ENCODE data around the gene EPS8L2.

EPS8L2 gene

DNA sequence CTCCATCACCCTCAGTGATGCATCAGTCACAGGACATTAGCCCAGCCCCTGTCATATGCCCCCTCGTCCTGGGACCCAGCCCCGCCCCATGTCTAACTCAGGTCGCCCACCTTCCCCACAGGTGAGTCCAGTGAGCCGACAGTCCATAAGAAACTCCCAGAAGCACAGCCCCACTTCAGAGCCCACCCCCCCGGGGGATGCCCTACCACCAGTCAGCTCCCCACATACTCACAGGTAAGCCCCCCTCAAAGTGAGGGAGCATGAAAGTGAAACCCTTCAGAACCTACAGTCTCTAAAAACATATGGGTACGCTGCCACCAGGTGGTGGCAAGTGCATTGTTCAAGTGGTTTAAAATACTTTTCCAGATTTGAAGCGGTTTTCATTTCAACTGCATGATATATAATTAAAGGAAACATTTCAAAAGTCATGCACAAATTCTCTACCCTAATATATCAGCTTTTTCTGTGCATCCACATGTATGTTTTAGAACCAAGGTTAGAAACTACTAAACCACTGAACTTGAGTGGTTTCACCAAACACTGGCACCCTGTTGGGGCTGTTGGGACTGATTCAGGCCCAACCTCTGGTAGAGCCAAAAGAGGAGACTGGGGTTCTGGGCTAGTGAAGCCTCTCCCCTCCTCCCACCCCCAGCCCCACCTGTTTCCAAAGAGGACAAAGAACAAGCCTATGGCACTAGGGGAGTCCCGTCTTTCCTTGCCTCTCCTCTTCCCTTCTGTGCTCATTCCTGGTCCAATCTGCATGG lies 17.3 kb downstream of the EPS8L2 start:
- no peak overlapping the region for H3K4ac ChIP-seq (ENCODE audit: low read depth, low read length)
- H3K23ac ChIP-seq (ENCODE audit: low read length): no peak overlapping the region
- H3K79me2 ChIP-seq (ENCODE audit: control insufficient read depth, insufficient read depth, low read length): no peaks in the 10 kb centered on the region
- no peaks in the 10 kb centered on the region for H3K79me1 ChIP-seq (ENCODE audit: low read length)
- no peak overlapping the region for H3K9ac ChIP-seq (ENCODE audit: low read length)
- H2BK15ac ChIP-seq (replicated peaks; ENCODE audit: low read depth): no peak overlapping the region
- no peak overlapping the region for H3K27ac ChIP-seq (ENCODE audit: low read depth, low read length)
- DNase-seq: no peak
- H3K4me1 ChIP-seq (ENCODE audit: control insufficient read depth, low read depth, low read length): no peaks in the 10 kb centered on the region
- no peaks in the 10 kb centered on the region for H3K36me3 ChIP-seq (ENCODE audit: control insufficient read depth, insufficient read depth, low read length)
- peaks cover 2% of the 10 kb centered on the region for H3K27me3 ChIP-seq (ENCODE audit: insufficient read depth, low read length, poor library complexity)
- no peak overlapping the region for H2BK5ac ChIP-seq (ENCODE audit: low read length)
- H3K4me3 ChIP-seq (ENCODE audit: low read length): no peak overlapping the region
- WGBS (ENCODE audit: extremely low coverage, insufficient coverage, low lambda C conversion rate): no CpG with 5 or more reads among the region's 8 CpGs
- H4K8ac ChIP-seq (ENCODE audit: low read depth, low read length): no peak overlapping the region
- no peak overlapping the region for H3K56ac ChIP-seq (ENCODE audit: low read length)
- no peak overlapping the region for H2BK120ac ChIP-seq (ENCODE audit: low read depth, low read length)
- H3K4me2 ChIP-seq (ENCODE audit: low read length): no peak overlapping the region
- no peak overlapping the region for H2AK5ac ChIP-seq (ENCODE audit: low read length)
- H4K5ac ChIP-seq (ENCODE audit: low read length): no peak overlapping the region
- H3K18ac ChIP-seq (ENCODE audit: low read length): no peak overlapping the region

DNA sequence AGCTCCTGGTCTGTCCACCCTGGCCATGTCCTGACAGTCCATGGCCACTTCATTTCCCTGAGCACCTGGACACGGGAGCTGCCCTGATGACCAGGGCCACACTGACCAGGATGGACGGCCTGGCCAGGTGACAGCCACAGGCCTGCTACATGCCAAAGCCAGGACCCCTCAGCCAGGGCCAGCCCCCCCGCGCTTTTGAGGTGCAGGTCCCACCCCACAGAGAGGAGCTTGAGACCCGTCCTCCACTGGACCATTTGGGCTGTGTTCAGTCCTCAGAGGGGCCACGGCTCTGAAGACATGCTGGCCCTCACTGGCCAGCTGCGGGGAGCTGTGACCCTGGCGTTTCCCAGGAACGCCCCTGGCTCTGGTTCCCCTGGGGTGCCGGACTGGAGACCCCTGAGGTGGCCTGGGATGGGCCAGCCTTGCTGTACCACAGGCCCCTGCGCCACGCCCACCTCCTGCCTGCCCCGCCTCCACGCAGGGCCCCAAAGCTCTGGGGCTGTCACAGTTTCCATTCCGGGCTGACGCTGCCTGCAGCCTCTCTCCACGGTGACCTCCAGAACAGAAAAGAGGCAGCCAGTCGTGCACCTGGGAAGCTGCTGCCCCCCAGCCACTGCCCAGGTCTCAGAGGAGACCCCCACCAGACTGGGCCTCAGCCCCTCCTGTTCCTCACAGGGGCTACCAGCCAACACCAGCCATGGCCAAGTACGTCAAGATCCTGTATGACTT lies 18.2 kb downstream of the EPS8L2 start:
- no peak overlapping the region for H3K27ac ChIP-seq (ENCODE audit: low read depth, low read length)
- H2BK120ac ChIP-seq (ENCODE audit: low read depth, low read length): no peak overlapping the region
- no peak overlapping the region for H3K4ac ChIP-seq (ENCODE audit: low read depth, low read length)
- no peak overlapping the region for H2AK5ac ChIP-seq (ENCODE audit: low read length)
- no peak overlapping the region for H2BK15ac ChIP-seq (replicated peaks; ENCODE audit: low read depth)
- no peak overlapping the region for H3K4me3 ChIP-seq (ENCODE audit: low read length)
- H2BK5ac ChIP-seq (ENCODE audit: low read length): no peak overlapping the region
- H4K5ac ChIP-seq (ENCODE audit: low read length): no peak overlapping the region
- H3K56ac ChIP-seq (ENCODE audit: low read length): no peak overlapping the region
- H3K27me3 ChIP-seq (ENCODE audit: insufficient read depth, low read length, poor library complexity): peaks cover 2% of the 10 kb centered on the region
- H3K79me2 ChIP-seq (ENCODE audit: control insufficient read depth, insufficient read depth, low read length): no peaks in the 10 kb centered on the region
- H4K8ac ChIP-seq (ENCODE audit: low read depth, low read length): no peak overlapping the region
- no peak for DNase-seq
- no peaks in the 10 kb centered on the region for H3K36me3 ChIP-seq (ENCODE audit: control insufficient read depth, insufficient read depth, low read length)
- no peaks in the 10 kb centered on the region for H3K4me1 ChIP-seq (ENCODE audit: control insufficient read depth, low read depth, low read length)
- H3K9ac ChIP-seq (ENCODE audit: low read length): no peak overlapping the region
- H3K23ac ChIP-seq (ENCODE audit: low read length): no peak overlapping the region
- no peak overlapping the region for H3K18ac ChIP-seq (ENCODE audit: low read length)
- WGBS (ENCODE audit: extremely low coverage, insufficient coverage, low lambda C conversion rate): no CpG with 5 or more reads among the region's 19 CpGs
- H3K4me2 ChIP-seq (ENCODE audit: low read length): no peak overlapping the region
- no peaks in the 10 kb centered on the region for H3K79me1 ChIP-seq (ENCODE audit: low read length)

DNA sequence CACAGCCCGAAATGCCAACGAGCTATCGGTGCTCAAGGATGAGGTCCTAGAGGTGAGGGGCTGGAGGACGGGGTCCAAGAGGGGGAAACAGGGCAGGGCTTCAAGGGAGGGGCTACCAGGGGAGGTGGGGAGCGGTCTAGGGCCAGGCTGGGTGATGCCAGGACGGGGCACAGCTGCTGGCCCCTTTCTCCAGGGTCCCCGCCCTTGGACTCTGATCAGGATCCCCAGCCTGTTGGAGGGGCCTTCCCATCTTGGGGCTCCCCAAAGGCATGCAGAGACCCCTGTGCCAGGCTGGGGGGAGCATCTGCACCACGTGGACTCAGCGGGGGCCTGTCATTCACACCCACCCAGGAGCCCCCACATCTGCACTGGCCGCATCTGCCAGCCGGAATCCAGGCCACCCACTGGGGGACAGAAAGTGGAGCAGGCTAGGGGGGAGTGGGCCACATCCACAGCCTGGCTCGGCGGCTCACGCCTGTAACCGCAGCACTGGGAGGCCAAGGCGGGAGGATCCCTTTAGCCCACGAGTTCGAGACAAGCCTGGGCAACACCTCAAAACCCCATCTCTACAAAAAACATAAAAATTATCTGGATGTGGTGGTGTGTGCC lies 18.9 kb downstream of the EPS8L2 start:
- H2AK5ac ChIP-seq (ENCODE audit: low read length): no peak overlapping the region
- H3K36me3 ChIP-seq (ENCODE audit: control insufficient read depth, insufficient read depth, low read length): no peaks in the 10 kb centered on the region
- H3K4me2 ChIP-seq (ENCODE audit: low read length): no peak overlapping the region
- H3K27ac ChIP-seq (ENCODE audit: low read depth, low read length): no peak overlapping the region
- no peak for DNase-seq
- H4K8ac ChIP-seq (ENCODE audit: low read depth, low read length): no peak overlapping the region
- no peak overlapping the region for H4K5ac ChIP-seq (ENCODE audit: low read length)
- no peak overlapping the region for H3K18ac ChIP-seq (ENCODE audit: low read length)
- no peak overlapping the region for H3K4ac ChIP-seq (ENCODE audit: low read depth, low read length)
- no peaks in the 10 kb centered on the region for H3K79me2 ChIP-seq (ENCODE audit: control insufficient read depth, insufficient read depth, low read length)
- no peak overlapping the region for H3K4me3 ChIP-seq (ENCODE audit: low read length)
- H2BK120ac ChIP-seq (ENCODE audit: low read depth, low read length): no peak overlapping the region
- H3K23ac ChIP-seq (ENCODE audit: low read length): no peak overlapping the region
- no peak overlapping the region for H2BK15ac ChIP-seq (replicated peaks; ENCODE audit: low read depth)
- H3K56ac ChIP-seq (ENCODE audit: low read length): no peak overlapping the region
- H3K4me1 ChIP-seq (ENCODE audit: control insufficient read depth, low read depth, low read length): no peaks in the 10 kb centered on the region
- peaks cover 2% of the 10 kb centered on the region for H3K27me3 ChIP-seq (ENCODE audit: insufficient read depth, low read length, poor library complexity)
- no CpG with 5 or more reads among the region's 18 CpGs for whole genome bisulfite sequencing (ENCODE audit: extremely low coverage, insufficient coverage, low lambda C conversion rate)
- H3K79me1 ChIP-seq (ENCODE audit: low read length): no peaks in the 10 kb centered on the region
- no peak overlapping the region for H2BK5ac ChIP-seq (ENCODE audit: low read length)
- H3K9ac ChIP-seq (ENCODE audit: low read length): no peak overlapping the region

DNA sequence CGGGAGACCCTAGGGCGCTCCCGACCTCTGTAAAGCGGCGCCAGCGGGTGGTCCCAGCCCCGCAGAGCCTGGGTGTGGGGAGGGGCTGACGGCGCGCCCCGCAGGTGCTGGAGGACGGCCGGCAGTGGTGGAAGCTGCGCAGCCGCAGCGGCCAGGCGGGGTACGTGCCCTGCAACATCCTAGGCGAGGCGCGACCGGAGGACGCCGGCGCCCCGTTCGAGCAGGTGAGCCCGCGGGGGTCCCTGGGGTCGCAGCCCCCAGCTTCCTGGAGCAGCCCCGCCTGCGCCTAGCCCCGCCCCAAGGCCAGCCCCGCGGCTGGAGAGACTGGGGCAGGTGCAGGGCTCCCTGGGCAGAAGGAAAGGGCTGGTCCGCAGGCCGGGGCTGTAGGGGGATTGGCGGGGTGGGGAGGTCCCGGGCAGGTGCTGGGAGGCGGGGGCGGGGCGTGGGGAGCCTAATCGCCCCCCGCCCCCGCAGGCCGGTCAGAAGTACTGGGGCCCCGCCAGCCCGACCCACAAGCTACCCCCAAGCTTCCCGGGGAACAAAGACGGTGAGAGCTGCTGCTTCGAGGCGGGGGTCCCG lies 19.7 kb downstream of the EPS8L2 start:
- no peaks in the 10 kb centered on the region for H3K79me1 ChIP-seq (ENCODE audit: low read length)
- WGBS (ENCODE audit: extremely low coverage, insufficient coverage, low lambda C conversion rate): no CpG with 5 or more reads among the region's 53 CpGs
- H3K4me3 ChIP-seq (ENCODE audit: low read length): no peak overlapping the region
- DNase-seq: no peak
- H3K4me1 ChIP-seq (ENCODE audit: control insufficient read depth, low read depth, low read length): no peaks in the 10 kb centered on the region
- no peak overlapping the region for H3K4me2 ChIP-seq (ENCODE audit: low read length)
- peaks cover 2% of the 10 kb centered on the region for H3K27me3 ChIP-seq (ENCODE audit: insufficient read depth, low read length, poor library complexity)
- no peak overlapping the region for H2BK5ac ChIP-seq (ENCODE audit: low read length)
- H3K23ac ChIP-seq (ENCODE audit: low read length): no peak overlapping the region
- no peak overlapping the region for H4K8ac ChIP-seq (ENCODE audit: low read depth, low read length)
- H3K79me2 ChIP-seq (ENCODE audit: control insufficient read depth, insufficient read depth, low read length): no peaks in the 10 kb centered on the region
- no peak overlapping the region for H3K18ac ChIP-seq (ENCODE audit: low read length)
- no peak overlapping the region for H3K27ac ChIP-seq (ENCODE audit: low read depth, low read length)
- no peaks in the 10 kb centered on the region for H3K36me3 ChIP-seq (ENCODE audit: control insufficient read depth, insufficient read depth, low read length)
- H2AK5ac ChIP-seq (ENCODE audit: low read length): no peak overlapping the region
- H2BK15ac ChIP-seq (replicated peaks; ENCODE audit: low read depth): no peak overlapping the region
- H3K56ac ChIP-seq (ENCODE audit: low read length): no peak overlapping the region
- H3K9ac ChIP-seq (ENCODE audit: low read length): no peak overlapping the region
- no peak overlapping the region for H2BK120ac ChIP-seq (ENCODE audit: low read depth, low read length)
- no peak overlapping the region for H3K4ac ChIP-seq (ENCODE audit: low read depth, low read length)
- no peak overlapping the region for H4K5ac ChIP-seq (ENCODE audit: low read length)

DNA sequence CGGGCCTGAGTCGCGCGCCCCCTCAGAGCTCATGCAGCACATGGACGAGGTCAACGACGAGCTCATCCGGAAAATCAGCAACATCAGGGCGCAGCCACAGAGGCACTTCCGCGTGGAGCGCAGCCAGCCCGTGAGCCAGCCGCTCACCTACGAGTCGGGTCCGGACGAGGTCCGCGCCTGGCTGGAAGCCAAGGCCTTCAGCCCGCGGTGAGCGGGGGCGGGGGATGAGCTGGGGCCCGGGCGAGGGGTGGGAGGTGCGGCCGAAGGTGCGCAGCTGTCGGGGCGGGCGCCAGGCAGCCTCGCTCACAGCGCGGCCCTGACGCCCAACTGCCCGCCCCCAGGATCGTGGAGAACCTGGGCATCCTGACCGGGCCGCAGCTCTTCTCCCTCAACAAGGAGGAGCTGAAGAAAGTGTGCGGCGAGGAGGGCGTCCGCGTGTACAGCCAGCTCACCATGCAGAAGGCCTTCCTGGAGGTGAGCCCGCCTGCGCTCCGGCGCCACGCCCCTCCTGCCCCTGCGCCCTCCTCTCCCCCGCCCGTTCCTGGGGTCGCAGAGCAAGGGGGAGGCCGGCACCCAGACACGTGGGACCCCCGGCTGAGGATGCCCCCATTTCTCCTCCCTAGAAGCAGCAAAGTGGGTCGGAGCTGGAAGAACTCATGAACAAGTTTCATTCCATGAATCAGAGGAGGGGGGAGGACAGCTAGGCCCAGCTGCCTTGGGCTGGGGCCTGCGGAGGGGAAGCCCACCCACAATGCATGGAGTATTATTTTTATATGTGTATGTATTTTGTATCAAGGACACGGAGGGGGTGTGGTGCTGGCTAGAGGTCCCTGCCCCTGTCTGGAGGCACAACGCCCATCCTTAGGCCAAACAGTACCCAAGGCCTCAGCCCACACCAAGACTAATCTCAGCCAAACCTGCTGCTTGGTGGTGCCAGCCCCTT lies 20.5 kb downstream of the EPS8L2 start:
- Histone ChIP-seq H3K4ac (ENCODE audit: low read depth, low read length) (no peak overlapping the region), H2BK5ac (ENCODE audit: low read length) (no peak overlapping the region), H4K5ac (ENCODE audit: low read length) (no peak overlapping the region), H3K9ac (ENCODE audit: low read length) (peak overlapping the region; percentile 3), H3K36me3 (ENCODE audit: control insufficient read depth, insufficient read depth, low read length) (no peaks in the 10 kb centered on the region), H3K18ac (ENCODE audit: low read length) (no peak overlapping the region), H3K27me3 (ENCODE audit: insufficient read depth, low read length, poor library complexity) (peaks cover 2% of the 10 kb centered on the region), H3K23ac (ENCODE audit: low read length) (peak overlapping the region; percentile 45), H3K79me1 (ENCODE audit: low read length) (no peaks in the 10 kb centered on the region), H3K4me2 (ENCODE audit: low read length) (peak overlapping the region; percentile 15), H3K4me1 (ENCODE audit: control insufficient read depth, low read depth, low read length) (no peaks in the 10 kb centered on the region), H2AK5ac (ENCODE audit: low read length) (no peak overlapping the region), H3K56ac (ENCODE audit: low read length) (peak overlapping the region; percentile 29), H2BK120ac (ENCODE audit: low read depth, low read length) (no peak overlapping the region), H3K79me2 (ENCODE audit: control insufficient read depth, insufficient read depth, low read length) (no peaks in the 10 kb centered on the region), H3K4me3 (ENCODE audit: low read length) (no peak overlapping the region), H4K8ac (ENCODE audit: low read depth, low read length) (no peak overlapping the region), H3K27ac (ENCODE audit: low read depth, low read length) (no peak overlapping the region), H2BK15ac (replicated peaks; ENCODE audit: low read depth) (no peak overlapping the region)
- WGBS (ENCODE audit: extremely low coverage, insufficient coverage, low lambda C conversion rate): no CpG with 5 or more reads among the region's 61 CpGs
- DNase-seq: peak; percentile 40

All from mesendoderm (in vitro differentiated cells).